Smooth muscle cell (in vitro differentiated cells): Measurements from ENCODE around the gene CAMSAP1. TPM values are rescaled to one million over a fixed set of nuclear protein-coding genes. Genes with fewer than 3 reads are reported as not detected.

ENCODE experiments used
- DNase-seq: peaks from one replicate; lab custom pipeline; 2025; ENCODE audit not compliant: unreplicated experiment; lab: John Stamatoyannopoulos, UW
- H2AFZ ChIP-seq: fragments of 200-600 bp; sonication (generic); 2 replicates; pipeline ENCODE4 v1.6.0; 2016; ENCODE audit warnings: antibody characterized with exemption, low read depth, mild to moderate bottlenecking
- H3F3A ChIP-seq: fragments of 200-600 bp; sonication (generic); 2 replicates; pipeline ENCODE4 v1.6.0; 2017; ENCODE audit warnings: antibody characterized with exemption, low read depth
- H3K27ac ChIP-seq: fragments of 200-600 bp; sonication (generic); 2 replicates; pipeline ENCODE4 v1.5.1; 2016; ENCODE audit warnings: low read depth, mild to moderate bottlenecking
- H3K27me3 ChIP-seq: fragments of 200-600 bp; sonication (generic); 2 replicates; pipeline ENCODE4 v1.6.1; 2016; ENCODE audit warnings: low read depth, mild to moderate bottlenecking
- H3K36me3 ChIP-seq: fragments of 200-600 bp; sonication (generic); 2 replicates; pipeline ENCODE4 v1.5.1; 2016; ENCODE audit warnings: low read depth
- H3K4me1 ChIP-seq: fragments of 200-600 bp; sonication (generic); 2 replicates; pipeline ENCODE4 v1.5.1; 2016; ENCODE audit warnings: low read depth
- H3K4me2 ChIP-seq: fragments of 200-600 bp; sonication (generic); 2 replicates; pipeline ENCODE4 v1.6.0; 2016; ENCODE audit warnings: mild to moderate bottlenecking
- H3K4me3 ChIP-seq: fragments of 200-600 bp; sonication (generic); 2 replicates; pipeline ENCODE4 v1.5.1; 2016; ENCODE audit warnings: mild to moderate bottlenecking
- H3K79me2 ChIP-seq: fragments of 200-600 bp; sonication (generic); 2 replicates; pipeline ENCODE4 v1.6.0; 2016; ENCODE audit warnings: low read depth, mild to moderate bottlenecking
- H3K9ac ChIP-seq: fragments of 200-600 bp; sonication (generic); 2 replicates; pipeline ENCODE4 v1.6.0; 2016; ENCODE audit warnings: low read depth
- H3K9me3 ChIP-seq: fragments of 200-600 bp; sonication (generic); replicated peaks from 2 replicates; pipeline ENCODE4 v1.5.1; 2016; ENCODE audit warnings: low read depth
- H4K20me1 ChIP-seq: fragments of 200-600 bp; sonication (generic); 2 replicates; pipeline ENCODE4 v1.6.0; 2016; ENCODE audit warnings: low read depth
- WGBS: methylation state at CpG from one replicate; pipeline ENCODE4 v1.1.7; 2016; ENCODE audit warnings: low lambda C conversion rate; 5-methylcytosine and 5-hydroxymethylcytosine counted together
- polyA plus RNA-seq: library from polyadenylated mRNA; unstranded; fragments of >200 nt; fragmentation: Nextera tagmentation; extraction: Ambion mirVana; gene quantifications from 2 replicates; pipeline ENCODE4 v1.2.1, GENCODE V29; 2016
- total RNA-seq: library from RNA; depleted of rRNA; stranded (reverse); fragments of >200 nt; gene quantifications from 2 replicates; pipeline ENCODE4 v1.2.3, GENCODE V29; 2014
- TF ChIP-seq, protein P1 (sequence below): fragments of 200-600 bp; sonication (generic); IDR thresholded peaks from 2 replicates; pipeline ENCODE4 v1.5.1; 2017; ENCODE audit warnings: borderline replicate concordance, mild to moderate bottlenecking, antibody characterized with exemption; ENCODE audit not compliant: insufficient read depth, poor library complexity, severe bottlenecking

Gene CAMSAP1
- total and polyA plus RNA-seq, 2 experiments from 2014 or later: 5.4 to 17.8 TPM

DNA sequence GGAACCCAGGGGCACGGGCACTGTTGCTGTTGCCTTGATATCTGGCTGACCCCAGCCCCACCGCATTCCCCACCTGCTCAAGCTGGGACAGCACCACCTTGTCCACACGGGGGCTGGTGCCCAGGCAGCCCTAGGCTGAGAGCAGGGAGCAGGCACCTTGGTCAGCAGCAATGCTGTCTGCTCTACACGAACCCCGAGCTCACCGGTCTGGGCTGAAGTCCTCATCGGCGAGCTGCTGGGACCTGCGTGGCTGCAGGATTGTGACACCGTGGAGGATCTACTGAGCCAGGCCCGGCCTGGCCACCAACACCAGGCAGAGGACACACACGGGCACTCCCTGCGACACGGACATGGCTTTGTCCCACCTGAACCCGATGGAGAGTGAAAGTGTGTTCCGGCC is 127.3 kb downstream of the CAMSAP1 start:
- TF ChIP-seq, protein P1, sequence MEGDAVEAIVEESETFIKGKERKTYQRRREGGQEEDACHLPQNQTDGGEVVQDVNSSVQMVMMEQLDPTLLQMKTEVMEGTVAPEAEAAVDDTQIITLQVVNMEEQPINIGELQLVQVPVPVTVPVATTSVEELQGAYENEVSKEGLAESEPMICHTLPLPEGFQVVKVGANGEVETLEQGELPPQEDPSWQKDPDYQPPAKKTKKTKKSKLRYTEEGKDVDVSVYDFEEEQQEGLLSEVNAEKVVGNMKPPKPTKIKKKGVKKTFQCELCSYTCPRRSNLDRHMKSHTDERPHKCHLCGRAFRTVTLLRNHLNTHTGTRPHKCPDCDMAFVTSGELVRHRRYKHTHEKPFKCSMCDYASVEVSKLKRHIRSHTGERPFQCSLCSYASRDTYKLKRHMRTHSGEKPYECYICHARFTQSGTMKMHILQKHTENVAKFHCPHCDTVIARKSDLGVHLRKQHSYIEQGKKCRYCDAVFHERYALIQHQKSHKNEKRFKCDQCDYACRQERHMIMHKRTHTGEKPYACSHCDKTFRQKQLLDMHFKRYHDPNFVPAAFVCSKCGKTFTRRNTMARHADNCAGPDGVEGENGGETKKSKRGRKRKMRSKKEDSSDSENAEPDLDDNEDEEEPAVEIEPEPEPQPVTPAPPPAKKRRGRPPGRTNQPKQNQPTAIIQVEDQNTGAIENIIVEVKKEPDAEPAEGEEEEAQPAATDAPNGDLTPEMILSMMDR: no peak
- 94% methylated on average over 16 of the region's 16 CpGs for WGBS
- no peak overlapping the region for H3K4me3 ChIP-seq
- H3F3A ChIP-seq: no peaks in the 10 kb centered on the region
- no peaks in the 10 kb centered on the region for H3K4me1 ChIP-seq
- no peaks in the 10 kb centered on the region for H3K36me3 ChIP-seq
- no peak overlapping the region for H2AFZ ChIP-seq
- no peaks in the 10 kb centered on the region for H3K9me3 ChIP-seq
- H3K4me2 ChIP-seq: no peak overlapping the region
- no peaks in the 10 kb centered on the region for H3K27me3 ChIP-seq
- H3K79me2 ChIP-seq: no peaks in the 10 kb centered on the region
- H4K20me1 ChIP-seq: no peaks in the 10 kb centered on the region
- no peak overlapping the region for H3K27ac ChIP-seq
- no peak overlapping the region for H3K9ac ChIP-seq
- no peak for DNase-seq

DNA sequence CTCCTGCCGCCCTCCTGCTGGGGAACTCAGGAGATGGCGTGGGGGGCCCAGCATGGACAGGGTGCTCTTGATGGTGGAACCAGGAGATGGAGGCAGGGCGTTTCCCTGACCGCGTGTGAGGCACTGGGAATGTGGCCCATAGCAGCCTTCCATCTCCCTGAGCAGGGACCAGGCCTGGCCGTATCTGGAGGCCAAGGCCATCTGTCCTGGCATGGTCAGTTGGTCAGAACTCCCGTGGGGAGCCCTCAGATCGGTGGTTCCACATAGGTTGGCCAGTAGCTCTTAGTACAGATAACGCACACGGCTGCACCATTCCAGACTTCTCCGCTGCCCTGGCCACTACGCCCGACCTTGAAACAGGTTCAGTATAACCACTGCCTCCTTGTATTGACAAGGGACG is 127.8 kb downstream of the CAMSAP1 start:
- Histone ChIP-seq H3K27ac (no peak overlapping the region), H3K36me3 (no peaks in the 10 kb centered on the region), H3K4me1 (no peaks in the 10 kb centered on the region), H3F3A (no peaks in the 10 kb centered on the region), H3K27me3 (no peaks in the 10 kb centered on the region), H2AFZ (no peak overlapping the region), H3K9ac (no peak overlapping the region), H3K4me3 (no peak overlapping the region), H4K20me1 (no peaks in the 10 kb centered on the region), H3K9me3 (no peaks in the 10 kb centered on the region), H3K4me2 (no peak overlapping the region), H3K79me2 (no peaks in the 10 kb centered on the region)
- TF ChIP-seq, protein P1: no peak
- DNase-seq: no peak
- 96% methylated on average over 14 of the region's 14 CpGs for WGBS

DNA sequence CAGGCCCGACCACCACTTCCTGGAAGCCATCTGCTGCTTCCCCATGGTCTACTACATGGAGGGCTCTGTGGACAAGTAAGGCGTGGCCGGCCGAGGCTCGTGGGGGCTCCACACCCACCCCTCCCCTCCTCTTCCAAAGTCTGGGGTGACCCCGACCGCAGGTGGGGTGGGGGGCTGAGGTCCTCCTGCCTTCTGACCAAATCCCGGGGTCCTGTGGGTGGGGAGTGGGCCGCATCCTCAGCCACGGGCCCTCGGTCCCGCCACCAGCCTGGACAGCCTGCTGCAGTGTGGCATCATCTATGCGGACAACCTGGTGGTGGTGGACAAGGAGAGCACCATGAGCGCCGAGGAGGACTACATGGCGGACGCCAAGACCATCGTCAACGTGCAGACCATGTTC is 128.9 kb downstream of the CAMSAP1 start:
- H3K9ac ChIP-seq: no peak overlapping the region
- no peak overlapping the region for H2AFZ ChIP-seq
- no peaks in the 10 kb centered on the region for H3K4me1 ChIP-seq
- no peaks in the 10 kb centered on the region for H3K79me2 ChIP-seq
- no peaks in the 10 kb centered on the region for H3K36me3 ChIP-seq
- H3K27me3 ChIP-seq: no peaks in the 10 kb centered on the region
- 97% methylated on average over 19 of the region's 19 CpGs for WGBS
- H3K27ac ChIP-seq: no peak overlapping the region
- H4K20me1 ChIP-seq: no peaks in the 10 kb centered on the region
- DNase-seq: no peak
- H3K9me3 ChIP-seq: no peaks in the 10 kb centered on the region
- TF ChIP-seq, protein P1: no peak
- no peak overlapping the region for H3K4me3 ChIP-seq
- no peak overlapping the region for H3K4me2 ChIP-seq
- H3F3A ChIP-seq: no peaks in the 10 kb centered on the region

DNA sequence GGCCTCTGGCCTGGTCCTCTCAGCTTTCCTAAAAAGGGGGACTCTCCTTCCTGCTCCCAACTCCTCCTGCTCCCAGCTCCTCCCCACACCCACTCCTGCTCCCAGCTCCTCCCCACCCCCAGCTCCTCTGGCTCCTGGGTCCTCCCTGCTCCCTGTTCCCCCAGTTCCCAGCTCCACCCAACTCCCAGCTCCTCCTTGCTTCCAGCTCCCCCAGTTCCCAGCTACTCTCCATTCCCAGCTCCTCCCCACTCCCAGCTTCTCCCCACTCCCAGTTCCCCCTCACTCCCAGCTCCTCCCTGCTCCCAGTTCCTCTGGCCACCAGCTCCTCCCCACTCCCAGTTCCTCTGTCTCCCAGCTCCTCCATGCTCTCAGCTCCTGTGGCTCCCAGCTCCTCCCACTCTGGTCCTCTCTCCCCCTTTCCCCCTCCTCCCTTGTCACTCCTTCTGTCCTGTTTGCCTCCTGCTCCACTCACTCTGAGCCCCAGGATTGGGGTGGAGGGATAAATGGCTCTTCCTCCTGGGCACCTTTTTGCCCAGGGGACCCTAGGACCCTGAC is 129.6 kb downstream of the CAMSAP1 start:
- TF ChIP-seq, protein P1: no peak

More for the DNA sequence above, 129.6 kb downstream of the CAMSAP1 start:
- DNase-seq: no peak
- Histone ChIP-seq H3K36me3 (no peaks in the 10 kb centered on the region), H3K79me2 (no peaks in the 10 kb centered on the region), H3F3A (no peaks in the 10 kb centered on the region), H2AFZ (no peak overlapping the region), H3K27ac (no peak overlapping the region), H4K20me1 (no peaks in the 10 kb centered on the region), H3K9ac (no peak overlapping the region), H3K27me3 (no peaks in the 10 kb centered on the region), H3K4me2 (no peak overlapping the region), H3K4me3 (no peak overlapping the region), H3K4me1 (no peaks in the 10 kb centered on the region), H3K9me3 (no peaks in the 10 kb centered on the region)
